Adrenal gland (tissue), 12 donors: ENCODE data around the gene SYTL3. TPM values are rescaled to one million over a fixed set of nuclear protein-coding genes. Genes with fewer than 3 reads are reported as not detected.

ENCODE experiments used
- DNase-seq, 7 donors: peaks; one replicate each; pipeline ENCODE4 v3.0.0-alpha.2; 2019 to 2020
- H3K27ac ChIP-seq, 5 donors: fragments of 200-600 bp; sonication (generic) in 4 of 5; 1 replicate in 3 of 5; 2 replicates in 2 of 5; pipeline versions ENCODE4 v1.5.1 to v1.8.0; 2016 to 2020; ENCODE audit warnings: mild to moderate bottlenecking in 1 of 5
- H3K27me3 ChIP-seq: fragments of 200-600 bp; 2 replicates; pipeline ENCODE4 v1.8.0; 2021
- H3K36me3 ChIP-seq, 2 donors: fragments of 200-600 bp; replicated peaks in 1 of 2; 1 replicate in 1 of 2; 2 replicates in 1 of 2; pipeline versions ENCODE4 v1.5.1 to v1.8.0; 2018 to 2022
- H3K4me1 ChIP-seq, 2 donors: fragments of 200-600 bp; replicated peaks in 1 of 2; 1 replicate in 1 of 2; 2 replicates in 1 of 2; pipeline versions ENCODE4 v1.5.1 to v1.8.0; 2018 to 2021
- H3K4me3 ChIP-seq, 4 donors: fragments of 200-600 bp; sonication (generic) in 3 of 4; one replicate each; pipeline ENCODE4 v1.5.1; 2016 to 2018
- H3K9me3 ChIP-seq, 3 donors: fragments of 200-600 bp; sonication (generic) in 1 of 3; replicated peaks in 1 of 3; 1 replicate in 2 of 3; 2 replicates in 1 of 3; pipeline versions ENCODE4 v1.5.1 to v1.8.0; 2016 to 2021
- CTCF ChIP-seq, 6 experiments: fragments of 450-650 bp in 4 of 6; fragments of 200-600 bp in 2 of 6; sonication (generic) in 1 of 6; IDR thresholded peaks; 1 replicate in 5 of 6; 2 replicates in 1 of 6; pipeline versions ENCODE4 v1.5.1 to v1.8.0; 2016 to 2021; ENCODE audit warnings: antibody characterized with exemption in 6 of 6, mild to moderate bottlenecking in 2 of 6, moderate library complexity in 1 of 6
- POLR2A ChIP-seq, 2 donors: fragments of 450-650 bp; IDR thresholded peaks; one replicate each; pipeline ENCODE4 v1.6.1; 2017; ENCODE audit warnings: antibody characterized with exemption in 2 of 2, mild to moderate bottlenecking in 2 of 2, moderate library complexity in 1 of 2
- WGBS, 4 donors: extraction: QIAGEN DNeasy Blood & Tissue Kit in 2 of 4; methylation state at CpG; one replicate each; pipeline versions ENCODE4 v1.1.5 to v1.1.7; 2013 to 2017; 5-methylcytosine and 5-hydroxymethylcytosine counted together
- intact Hi-C, 2 donors: fragments of 100-400 bp; cut with DNase I; formaldehyde crosslinking; loops; one replicate each; pipeline versions ENCODE4 v1.14.1 to v1.15.0; 2022 to 2023
- polyA plus RNA-seq, 3 donors: library from polyadenylated mRNA; stranded (reverse); fragments of 200-250 nt in 2 of 3; fragments of 350-450 nt in 1 of 3; fragmentation: Illumina TruSeq in 1 of 3; extraction: RNeasy Lipid Tissue Mini Kit (QIAGEN cat#74804) in 1 of 3; gene quantifications; one replicate each; pipeline ENCODE4 v1.2.3, GENCODE V29; 2013 to 2014
- total RNA-seq, 9 donors: library from RNA; depleted of rRNA in 4 of 9; stranded (reverse); fragments of >200 nt in 4 of 9; fragments of 120-200 nt in 1 of 9; fragmentation: NEBNext Ultra II Directional in 1 of 9; extraction: Animal tissue kit (Norgen Biotek cat#: 25700) in 1 of 9; gene quantifications; one replicate each; pipeline versions ENCODE4 v1.1.0 to v1.2.4, GENCODE V29; 2013 to 2023
- donor health status: healthy with polysubstance abuse.
- donor health status: Bipolar disorder and iron deficiency.
- donor health status: DM: yes; HTN: yes; CAD: no.
- donor health status: DM: no; HTN: no; CAD: no.
- donor health status: DM: no; HTN: no; CAD: no.
- donor health status: DM: yes; HTN: yes; CAD: no.

Gene SYTL3
- total and polyA plus RNA-seq, 12 donors = 0.94 to 3.9 (median 2.1) TPM

- 69 to 77% (median 73%) methylated on average over 11 of the region's 11 CpGs for WGBS, 4 donors
- Histone ChIP-seq H3K4me3 (no peak overlapping the region), H3K27me3 (no peaks in the 10 kb centered on the region), H3K4me1 (peaks cover 10 to 19% of the 10 kb centered on the region in 2 donors), H3K27ac (peak overlapping the region in 3 of 5 donors; percentile 57 to 74 (median 72)), H3K36me3 (peaks cover 0 to 44% of the 10 kb centered on the region in 2 donors), H3K9me3 (no peaks in the 10 kb centered on the region)
- no peak for TF ChIP-seq CTCF (IDR thresholded peaks at IDR 0.05)
- TF ChIP-seq POLR2A (IDR thresholded peaks at IDR 0.05) = no peak
- intact Hi-C loops = no loop called here
- peak in 2 of 7 donors; percentile 13 to 30 for DNase-seq
Measured at GRCh38 chr6:158763434-158764182, 113.8 kb downstream of the SYTL3 start.

GRCh38 chr6:158764183-158764849, 114.5 kb downstream of the SYTL3 start:
- Histone ChIP-seq H3K36me3 (peaks cover 0 to 51% of the 10 kb centered on the region in 2 donors), H3K27me3 (no peaks in the 10 kb centered on the region), H3K9me3 (no peaks in the 10 kb centered on the region), H3K4me1 (peaks cover 10 to 19% of the 10 kb centered on the region in 2 donors), H3K27ac (peak overlapping the region in 3 of 5 donors; percentile 3 to 74 (median 72)), H3K4me3 (no peak overlapping the region)
- no peak for TF ChIP-seq POLR2A (IDR thresholded peaks at IDR 0.05)
- TF ChIP-seq CTCF (IDR thresholded peaks at IDR 0.05) = no peak
- DNase-seq = peak in 2 of 7 donors; percentile 14
- intact Hi-C loops = no loop called here
- WGBS, 4 donors = 94 to 96% (median 95%) methylated on average over 12 to 14 of the region's 14 CpGs

DNA sequence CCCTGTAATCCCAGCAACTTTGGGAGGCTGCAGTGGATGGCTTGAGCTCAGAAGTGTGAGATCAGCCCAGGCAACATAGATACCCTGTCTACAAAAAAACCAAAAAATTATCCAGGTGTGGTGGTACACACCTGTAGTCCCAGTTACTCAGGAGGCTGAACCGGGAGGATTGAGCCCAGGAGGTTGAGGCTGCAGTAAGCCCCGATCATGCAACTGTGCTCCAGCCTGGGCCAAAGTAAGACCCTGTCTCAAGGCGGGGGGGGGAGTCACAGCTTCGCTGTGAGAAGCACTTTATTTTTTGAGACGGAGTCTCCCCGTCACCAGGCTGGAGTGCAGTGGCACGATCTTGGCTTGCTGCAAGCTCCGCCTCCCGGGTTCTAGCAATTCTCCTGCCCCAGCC, 115.1 kb downstream of the SYTL3 start:
- Histone ChIP-seq H3K36me3 (peaks cover 0 to 57% of the 10 kb centered on the region in 2 donors), H3K27ac (no peak overlapping the region), H3K4me1 (peaks cover 10 to 19% of the 10 kb centered on the region in 2 donors), H3K27me3 (no peaks in the 10 kb centered on the region), H3K4me3 (no peak overlapping the region), H3K9me3 (no peaks in the 10 kb centered on the region)
- TF ChIP-seq CTCF (IDR thresholded peaks at IDR 0.05) (no peak), POLR2A (IDR thresholded peaks at IDR 0.05) (no peak)
- 83 to 99% (median 95%) methylated on average over 1 to 9 of the region's 9 CpGs for WGBS, 4 donors
- DNase-seq = peak in 1 of 7 donors; percentile 9
- intact Hi-C loops = no loop called here

GRCh38 chr6:158765499-158766068, 115.7 kb downstream of the SYTL3 start:
- intact Hi-C loops = no loop called here
- Histone ChIP-seq H3K4me1 (peaks cover 10 to 19% of the 10 kb centered on the region in 2 donors), H3K9me3 (no peaks in the 10 kb centered on the region), H3K36me3 (peaks cover 0 to 63% of the 10 kb centered on the region in 2 donors), H3K4me3 (no peak overlapping the region), H3K27ac (peak overlapping the region in 1 of 5 donors; percentile 43), H3K27me3 (no peaks in the 10 kb centered on the region)
- DNase-seq = peak in 2 of 7 donors; percentile 38 to 43
- WGBS, 4 donors = 74 to 83% (median 80%) methylated on average over 12 to 13 of the region's 13 CpGs
- TF ChIP-seq POLR2A (IDR thresholded peaks at IDR 0.05) (no peak), CTCF (IDR thresholded peaks at IDR 0.05) (no peak)
